Measurements from ENCODE around the gene WSCD1.

Gene WSCD1

DNA sequence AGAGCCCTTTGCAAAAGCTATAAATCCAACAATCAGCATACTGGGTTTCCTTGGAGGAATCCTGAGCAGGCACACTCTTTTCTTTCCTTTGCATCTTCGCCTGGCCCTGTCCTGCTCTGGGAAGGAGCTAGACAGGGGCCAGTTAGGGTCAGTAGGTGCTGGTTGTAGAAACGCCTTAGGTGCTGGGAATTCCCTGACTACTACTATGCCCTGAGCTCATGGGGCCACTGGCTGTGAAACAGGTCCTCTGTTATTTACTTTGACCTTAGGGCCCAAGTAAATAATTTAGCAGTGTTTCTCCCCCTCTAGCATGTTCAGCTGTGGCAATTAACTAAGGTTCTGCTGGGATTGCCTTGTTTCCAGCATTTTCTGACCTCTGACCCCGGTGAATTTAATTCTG lies 15.8 kb upstream of the WSCD1 start:
- TF ChIP-seq, protein P1, sequence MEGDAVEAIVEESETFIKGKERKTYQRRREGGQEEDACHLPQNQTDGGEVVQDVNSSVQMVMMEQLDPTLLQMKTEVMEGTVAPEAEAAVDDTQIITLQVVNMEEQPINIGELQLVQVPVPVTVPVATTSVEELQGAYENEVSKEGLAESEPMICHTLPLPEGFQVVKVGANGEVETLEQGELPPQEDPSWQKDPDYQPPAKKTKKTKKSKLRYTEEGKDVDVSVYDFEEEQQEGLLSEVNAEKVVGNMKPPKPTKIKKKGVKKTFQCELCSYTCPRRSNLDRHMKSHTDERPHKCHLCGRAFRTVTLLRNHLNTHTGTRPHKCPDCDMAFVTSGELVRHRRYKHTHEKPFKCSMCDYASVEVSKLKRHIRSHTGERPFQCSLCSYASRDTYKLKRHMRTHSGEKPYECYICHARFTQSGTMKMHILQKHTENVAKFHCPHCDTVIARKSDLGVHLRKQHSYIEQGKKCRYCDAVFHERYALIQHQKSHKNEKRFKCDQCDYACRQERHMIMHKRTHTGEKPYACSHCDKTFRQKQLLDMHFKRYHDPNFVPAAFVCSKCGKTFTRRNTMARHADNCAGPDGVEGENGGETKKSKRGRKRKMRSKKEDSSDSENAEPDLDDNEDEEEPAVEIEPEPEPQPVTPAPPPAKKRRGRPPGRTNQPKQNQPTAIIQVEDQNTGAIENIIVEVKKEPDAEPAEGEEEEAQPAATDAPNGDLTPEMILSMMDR (IDR thresholded peaks at IDR 0.05; ENCODE audit: borderline replicate concordance, control extremely low read depth, extremely low read depth, insufficient read depth, missing control alignments): no peak
- DNase-seq (ENCODE audit: low spot score): no peak
- in situ Hi-C loops (cut with MboI; ENCODE audit: low sequenced_read_pairs, unreplicated experiment): no loop called here

- no peak for DNase-seq (ENCODE audit: low spot score)
- TF ChIP-seq, protein P1 (IDR thresholded peaks at IDR 0.05; ENCODE audit: borderline replicate concordance, control extremely low read depth, extremely low read depth, insufficient read depth, missing control alignments): no peak
- in situ Hi-C loops (cut with MboI; ENCODE audit: low sequenced_read_pairs, unreplicated experiment): no loop called here
These were observed 14.1 kb upstream of the WSCD1 start for GRCh38 chr17:6056104-6056503.

GRCh38 chr17:6057562-6057961 lies 12.6 kb upstream of the WSCD1 start:
- DNase-seq (ENCODE audit: low spot score): no peak
- TF ChIP-seq, protein P1 (IDR thresholded peaks at IDR 0.05; ENCODE audit: borderline replicate concordance, control extremely low read depth, extremely low read depth, insufficient read depth, missing control alignments): no peak
- in situ Hi-C loops (cut with MboI; ENCODE audit: low sequenced_read_pairs, unreplicated experiment): no loop called here

- TF ChIP-seq, protein P1 (IDR thresholded peaks at IDR 0.05; ENCODE audit: borderline replicate concordance, control extremely low read depth, extremely low read depth, insufficient read depth, missing control alignments): no peak
- in situ Hi-C loops (cut with MboI; ENCODE audit: low sequenced_read_pairs, unreplicated experiment): no loop called here
- DNase-seq (ENCODE audit: low spot score): no peak
These were observed 10.8 kb upstream of the WSCD1 start for GRCh38 chr17:6059406-6059805.

- no peak for DNase-seq (ENCODE audit: low spot score)
These were observed 8.9 kb upstream of the WSCD1 start for GRCh38 chr17:6061290-6061689.

GRCh38 chr17:6064868-6065267 lies 5.3 kb upstream of the WSCD1 start:
- no peak for DNase-seq (ENCODE audit: low spot score)
- in situ Hi-C loops (cut with MboI; ENCODE audit: low sequenced_read_pairs, unreplicated experiment): no loop called here
- TF ChIP-seq, protein P1 (IDR thresholded peaks at IDR 0.05; ENCODE audit: borderline replicate concordance, control extremely low read depth, extremely low read depth, insufficient read depth, missing control alignments): no peak

More at GRCh38 chr17:6061290-6061689, 8.9 kb upstream of the WSCD1 start:
- in situ Hi-C loops (cut with MboI; ENCODE audit: low sequenced_read_pairs, unreplicated experiment): no loop called here
- TF ChIP-seq, protein P1 (IDR thresholded peaks at IDR 0.05; ENCODE audit: borderline replicate concordance, control extremely low read depth, extremely low read depth, insufficient read depth, missing control alignments): no peak

DNA sequence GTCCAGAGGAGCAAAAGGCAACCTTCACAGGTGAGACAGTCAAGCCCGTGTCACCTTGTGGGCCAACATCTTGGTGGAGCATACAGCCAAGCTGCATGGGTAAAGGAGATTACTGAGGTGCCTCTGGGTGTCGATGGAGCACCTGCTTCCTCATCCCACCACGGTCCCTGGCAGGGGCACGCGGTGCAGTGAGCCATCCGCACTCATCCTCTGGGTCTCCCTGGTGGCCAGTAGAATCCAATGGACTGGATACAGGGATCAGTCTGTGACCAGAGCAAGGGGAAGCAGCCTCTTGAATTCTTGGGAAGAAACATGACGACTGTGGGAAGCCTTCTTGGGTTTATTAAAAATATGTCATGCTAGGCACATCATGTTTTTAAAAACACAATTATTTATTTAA lies 4.8 kb upstream of the WSCD1 start:
- DNase-seq (ENCODE audit: low spot score): no peak
- TF ChIP-seq, protein P1 (IDR thresholded peaks at IDR 0.05; ENCODE audit: borderline replicate concordance, control extremely low read depth, extremely low read depth, insufficient read depth, missing control alignments): no peak
- in situ Hi-C loops (cut with MboI; ENCODE audit: low sequenced_read_pairs, unreplicated experiment): no loop called here
